HEK293 (cell line): ENCODE measurements around the gene CHST15.

Experiments used
- CTCF ChIA-PET: fragments of 350-600 bp; formaldehyde crosslinking; extraction: SDS; loops from one replicate; lab custom pipeline; 2021; ENCODE audit warnings: antibody characterized with exemption; lab: Yijun Ruan, JAX
- POLR2A ChIA-PET: fragments of 300-600 bp; formaldehyde crosslinking; extraction: SDS; loops from one replicate; lab custom pipeline; 2020; ENCODE audit warnings: antibody characterized with exemption, inconsistent platforms; lab: Yijun Ruan, JAX
- H3K27ac ChIP-seq: fragments of 200-500 bp; sonication (Bioruptor generic); 2 replicates; pipeline ENCODE4 v1.5.1; 2014; ENCODE audit warnings: low read depth, low read length, control low read depth, inconsistent platforms; ENCODE audit errors: extremely low read depth
- H3K36me3 ChIP-seq, 2 experiments: fragments of 200-500 bp in 1 of 2; sonication (Bioruptor generic) in 1 of 2; 1 replicate in 1 of 2; 2 replicates in 1 of 2; pipeline ENCODE4 v1.5.1; 2014 to 2017; ENCODE audit warnings: inconsistent platforms in 2 of 2, low read length in 2 of 2; ENCODE audit not compliant: control insufficient read depth in 2 of 2, insufficient read depth in 1 of 2
- H3K4me1 ChIP-seq: fragments of 200-500 bp; sonication (Bioruptor generic); 2 replicates; pipeline ENCODE4 v1.5.1; 2014; ENCODE audit warnings: mild to moderate bottlenecking, low read length, inconsistent platforms; ENCODE audit not compliant: control insufficient read depth, insufficient read depth
- H3K4me3 ChIP-seq: 2 replicates; pipeline ENCODE4 v1.5.1; 2011; ENCODE audit warnings: low read depth, mild to moderate bottlenecking, control low read depth, low read length, moderate library complexity
- H3K9me3 ChIP-seq: fragments of 200-500 bp; sonication (Bioruptor generic); 2 replicates; pipeline ENCODE4 v1.5.1; 2014; ENCODE audit warnings: low read depth, low read length, inconsistent platforms; ENCODE audit not compliant: control insufficient read depth, insufficient read depth
- AEBP2 ChIP-seq: fragments of 450-650 bp; formaldehyde crosslinking; IDR thresholded peaks from 2 replicates; pipeline ENCODE4 v1.5.1; 2016; ENCODE audit warnings: missing biosample characterization, missing genetic modification characterization, borderline replicate concordance
- BCL11A ChIP-seq: fragments of 450-650 bp; formaldehyde crosslinking; IDR thresholded peaks from 2 replicates; pipeline ENCODE4 v1.5.1; 2016; ENCODE audit warnings: low read depth, missing biosample characterization, missing genetic modification characterization
- KLF7 ChIP-seq: fragments of 450-650 bp; formaldehyde crosslinking; IDR thresholded peaks from 2 replicates; pipeline ENCODE4 v1.5.1; 2016; ENCODE audit warnings: missing biosample characterization, missing genetic modification characterization, borderline replicate concordance
- SCRT2 ChIP-seq: fragments of 450-650 bp; formaldehyde crosslinking; IDR thresholded peaks from 2 replicates; pipeline ENCODE4 v1.5.1; 2016; ENCODE audit warnings: missing biosample characterization, missing genetic modification characterization
- SP3 ChIP-seq: fragments of 450-650 bp; formaldehyde crosslinking; IDR thresholded peaks from 2 replicates; pipeline ENCODE4 v1.5.1; 2016; ENCODE audit warnings: missing biosample characterization, missing genetic modification characterization
- TCF7L2 ChIP-seq: IDR thresholded peaks from 2 replicates; pipeline ENCODE4 v1.6.1; 2011; ENCODE audit warnings: low read depth, mild to moderate bottlenecking, inconsistent platforms, low read length, moderate library complexity, borderline replicate concordance
- ZBTB8A ChIP-seq: fragments of 450-650 bp; formaldehyde crosslinking; IDR thresholded peaks from 2 replicates; pipeline ENCODE4 v1.5.1; 2016; ENCODE audit warnings: missing biosample characterization, missing genetic modification characterization
- ZIC2 ChIP-seq: fragments of 450-650 bp; formaldehyde crosslinking; IDR thresholded peaks from 2 replicates; pipeline ENCODE4 v1.5.1; 2016; ENCODE audit warnings: missing biosample characterization, missing genetic modification characterization
- ZNF114 ChIP-seq: fragments of 450-650 bp; formaldehyde crosslinking; IDR thresholded peaks from 2 replicates; pipeline ENCODE4 v1.5.0; 2017; ENCODE audit warnings: missing biosample characterization, missing genetic modification characterization
- ZNF140 ChIP-seq: fragments of 450-650 bp; formaldehyde crosslinking; IDR thresholded peaks from 2 replicates; pipeline ENCODE4 v1.5.1; 2016; ENCODE audit warnings: missing biosample characterization, missing genetic modification characterization
- ZNF148 ChIP-seq: fragments of 450-650 bp; formaldehyde crosslinking; IDR thresholded peaks from 2 replicates; pipeline ENCODE4 v1.5.0; 2017; ENCODE audit warnings: missing biosample characterization, missing genetic modification characterization, borderline replicate concordance
- ZNF184 ChIP-seq: fragments of 450-650 bp; IDR thresholded peaks from 2 replicates; pipeline ENCODE4 v1.5.1; 2018; ENCODE audit warnings: missing biosample characterization, mild to moderate bottlenecking, missing genetic modification characterization
- ZNF266 ChIP-seq: fragments of 450-650 bp; formaldehyde crosslinking; IDR thresholded peaks from 2 replicates; pipeline ENCODE4 v1.5.1; 2016; ENCODE audit warnings: missing biosample characterization, missing genetic modification characterization, low read depth
- ZNF473 ChIP-seq: fragments of 450-650 bp; formaldehyde crosslinking; IDR thresholded peaks from 2 replicates; pipeline ENCODE4 v1.5.1; 2017; ENCODE audit warnings: missing biosample characterization, missing genetic modification characterization
- ZNF624 ChIP-seq: fragments of 450-650 bp; formaldehyde crosslinking; IDR thresholded peaks from 2 replicates; pipeline ENCODE4 v1.5.1; 2017; ENCODE audit warnings: missing biosample characterization, missing genetic modification characterization
- ZNF626 ChIP-seq: fragments of 450-650 bp; sonication (Bioruptor Pico); formaldehyde crosslinking; IDR thresholded peaks from 2 replicates; pipeline ENCODE4 v1.5.1; 2018; ENCODE audit warnings: missing biosample characterization, missing genetic modification characterization, inconsistent platforms
- ZNF677 ChIP-seq: fragments of 450-650 bp; IDR thresholded peaks from 2 replicates; pipeline ENCODE4 v1.5.0; 2018; ENCODE audit warnings: missing biosample characterization, mild to moderate bottlenecking, missing genetic modification characterization, moderate library complexity
- ZNF768 ChIP-seq: fragments of 450-650 bp; formaldehyde crosslinking; IDR thresholded peaks from 2 replicates; pipeline ENCODE4 v1.5.1; 2018; ENCODE audit warnings: missing biosample characterization, mild to moderate bottlenecking, missing genetic modification characterization
- ZNF776 ChIP-seq: fragments of 450-650 bp; formaldehyde crosslinking; IDR thresholded peaks from 2 replicates; pipeline ENCODE4 v1.5.0; 2017; ENCODE audit warnings: missing biosample characterization, missing genetic modification characterization, borderline replicate concordance
- ZNF843 ChIP-seq: fragments of 450-650 bp; formaldehyde crosslinking; IDR thresholded peaks from 2 replicates; pipeline ENCODE4 v1.5.1; 2016; ENCODE audit warnings: missing biosample characterization, missing genetic modification characterization
- TF ChIP-seq, protein P1 (sequence below): fragments of 450-650 bp; formaldehyde crosslinking; conservative IDR thresholded peaks from 2 replicates; pipeline ENCODE4 v1.5.1; 2016; ENCODE audit warnings: low read depth, missing biosample characterization, missing genetic modification characterization

The CHST15 gene

GRCh38 chr10:124041675-124042445 is 51.5 kb downstream of the CHST15 start:
- Histone ChIP-seq H3K27ac (no peak overlapping the region), H3K9me3 (no peaks in the 10 kb centered on the region), H3K4me3 (no peak overlapping the region), H3K36me3 (peaks cover 0 to 64% of the 10 kb centered on the region in 2 experiments; a peak in 1 of 3 replicates), H3K4me1 (no peaks in the 10 kb centered on the region)
- no peak for TF ChIP-seq ZNF768 (tag by site-specific recombination)
- no peak for TF ChIP-seq BCL11A (tag by site-specific recombination)
- no peak for TF ChIP-seq ZNF140 (tag by site-specific recombination)
- TF ChIP-seq ZNF626 (tag by site-specific recombination), result no peak
- no peak for TF ChIP-seq ZNF843 (tag by site-specific recombination)
- TF ChIP-seq TCF7L2, result no peak
- no peak for TF ChIP-seq AEBP2 (tag by site-specific recombination)
- no peak for TF ChIP-seq ZBTB8A (tag by site-specific recombination)
- TF ChIP-seq ZIC2 (tag by site-specific recombination), result no peak
- no peak for TF ChIP-seq KLF7 (tag by site-specific recombination)
- no peak for TF ChIP-seq ZNF677 (tag by site-specific recombination)
- TF ChIP-seq, protein P1, sequence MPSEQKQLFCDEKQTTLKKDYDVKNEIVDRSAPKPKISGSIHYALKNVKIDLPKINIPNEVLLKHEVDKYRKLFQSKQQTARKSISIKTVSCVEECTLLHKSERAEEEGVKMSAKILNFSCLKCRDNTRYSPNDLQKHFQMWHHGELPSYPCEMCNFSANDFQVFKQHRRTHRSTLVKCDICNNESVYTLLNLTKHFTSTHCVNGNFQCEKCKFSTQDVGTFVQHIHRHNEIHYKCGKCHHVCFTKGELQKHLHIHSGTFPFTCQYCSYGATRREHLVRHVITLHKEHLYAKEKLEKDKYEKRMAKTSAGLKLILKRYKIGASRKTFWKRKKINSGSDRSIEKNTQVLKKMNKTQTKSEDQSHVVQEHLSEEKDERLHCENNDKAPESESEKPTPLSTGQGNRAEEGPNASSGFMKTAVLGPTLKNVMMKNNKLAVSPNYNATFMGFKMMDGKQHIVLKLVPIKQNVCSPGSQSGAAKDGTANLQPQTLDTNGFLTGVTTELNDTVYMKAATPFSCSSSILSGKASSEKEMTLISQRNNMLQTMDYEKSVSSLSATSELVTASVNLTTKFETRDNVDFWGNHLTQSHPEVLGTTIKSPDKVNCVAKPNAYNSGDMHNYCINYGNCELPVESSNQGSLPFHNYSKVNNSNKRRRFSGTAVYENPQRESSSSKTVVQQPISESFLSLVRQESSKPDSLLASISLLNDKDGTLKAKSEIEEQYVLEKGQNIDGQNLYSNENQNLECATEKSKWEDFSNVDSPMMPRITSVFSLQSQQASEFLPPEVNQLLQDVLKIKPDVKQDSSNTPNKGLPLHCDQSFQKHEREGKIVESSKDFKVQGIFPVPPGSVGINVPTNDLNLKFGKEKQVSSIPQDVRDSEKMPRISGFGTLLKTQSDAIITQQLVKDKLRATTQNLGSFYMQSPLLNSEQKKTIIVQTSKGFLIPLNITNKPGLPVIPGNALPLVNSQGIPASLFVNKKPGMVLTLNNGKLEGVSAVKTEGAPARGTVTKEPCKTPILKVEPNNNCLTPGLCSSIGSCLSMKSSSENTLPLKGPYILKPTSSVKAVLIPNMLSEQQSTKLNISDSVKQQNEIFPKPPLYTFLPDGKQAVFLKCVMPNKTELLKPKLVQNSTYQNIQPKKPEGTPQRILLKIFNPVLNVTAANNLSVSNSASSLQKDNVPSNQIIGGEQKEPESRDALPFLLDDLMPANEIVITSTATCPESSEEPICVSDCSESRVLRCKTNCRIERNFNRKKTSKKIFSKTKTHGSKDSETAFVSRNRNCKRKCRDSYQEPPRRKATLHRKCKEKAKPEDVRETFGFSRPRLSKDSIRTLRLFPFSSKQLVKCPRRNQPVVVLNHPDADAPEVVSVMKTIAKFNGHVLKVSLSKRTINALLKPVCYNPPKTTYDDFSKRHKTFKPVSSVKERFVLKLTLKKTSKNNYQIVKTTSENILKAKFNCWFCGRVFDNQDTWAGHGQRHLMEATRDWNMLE, result no peak
- no peak for TF ChIP-seq ZNF624
- TF ChIP-seq ZNF776, result no peak
- TF ChIP-seq ZNF473 (tag by site-specific recombination), result no peak
- TF ChIP-seq SCRT2 (tag by site-specific recombination), result no peak
- TF ChIP-seq ZNF184 (tag by site-specific recombination), result no peak
- ChIA-PET CTCF (no interaction called here), POLR2A (no interaction called here)

GRCh38 chr10:124040451-124041188 is 52.8 kb downstream of the CHST15 start:
- CTCF ChIA-PET, result interaction anchor here (0.6 kb wide), 1 partner anchor 349 kb away, joined by 3 read pairs; no protein-coding TSS in a partner anchor
- Histone ChIP-seq H3K4me3 (no peak overlapping the region), H3K27ac (no peak overlapping the region), H3K36me3 (peaks cover 0 to 67% of the 10 kb centered on the region in 2 experiments; a peak in 1 of 3 replicates), H3K4me1 (no peaks in the 10 kb centered on the region), H3K9me3 (no peaks in the 10 kb centered on the region)
- TF ChIP-seq ZBTB8A (tag by site-specific recombination) (no peak), ZNF148 (tag by site-specific recombination) (no peak), ZNF266 (no peak), ZNF114 (no peak), TCF7L2 (no peak), SP3 (tag by site-specific recombination) (no peak), KLF7 (tag by site-specific recombination) (no peak)
- POLR2A ChIA-PET, result no interaction called here
